ENCODE data around the gene KCNQ1. TPM values are rescaled to one million over a fixed set of nuclear protein-coding genes. Genes with fewer than 3 reads are reported as not detected.
A peak's percentile ranks its signal among the peaks of the same experiment; 100 is the strongest.

The KCNQ1 gene
- total RNA-seq, 2 donors from 2014 or later = 4.4 to 25.3 TPM

GRCh38 chr11:2791521-2792380 is 346.9 kb downstream of the KCNQ1 start:
- TF ChIP-seq, protein P1, sequence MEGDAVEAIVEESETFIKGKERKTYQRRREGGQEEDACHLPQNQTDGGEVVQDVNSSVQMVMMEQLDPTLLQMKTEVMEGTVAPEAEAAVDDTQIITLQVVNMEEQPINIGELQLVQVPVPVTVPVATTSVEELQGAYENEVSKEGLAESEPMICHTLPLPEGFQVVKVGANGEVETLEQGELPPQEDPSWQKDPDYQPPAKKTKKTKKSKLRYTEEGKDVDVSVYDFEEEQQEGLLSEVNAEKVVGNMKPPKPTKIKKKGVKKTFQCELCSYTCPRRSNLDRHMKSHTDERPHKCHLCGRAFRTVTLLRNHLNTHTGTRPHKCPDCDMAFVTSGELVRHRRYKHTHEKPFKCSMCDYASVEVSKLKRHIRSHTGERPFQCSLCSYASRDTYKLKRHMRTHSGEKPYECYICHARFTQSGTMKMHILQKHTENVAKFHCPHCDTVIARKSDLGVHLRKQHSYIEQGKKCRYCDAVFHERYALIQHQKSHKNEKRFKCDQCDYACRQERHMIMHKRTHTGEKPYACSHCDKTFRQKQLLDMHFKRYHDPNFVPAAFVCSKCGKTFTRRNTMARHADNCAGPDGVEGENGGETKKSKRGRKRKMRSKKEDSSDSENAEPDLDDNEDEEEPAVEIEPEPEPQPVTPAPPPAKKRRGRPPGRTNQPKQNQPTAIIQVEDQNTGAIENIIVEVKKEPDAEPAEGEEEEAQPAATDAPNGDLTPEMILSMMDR (IDR thresholded peaks at IDR 0.05) = no peak
- ATAC-seq (ENCODE audit: insufficient number of reproducible peaks, low FRiP score, low read depth) (no peak), DNase-seq (ENCODE audit: low spot score) (no peak)
- Histone ChIP-seq H3K36me3 (no peaks in the 10 kb centered on the region), H3K4me1 (ENCODE audit: control insufficient read depth in 1 of 2, low read depth in 2 of 2) (peaks cover 4 to 16% of the 10 kb centered on the region in 2 donors), H3K27ac (no peak overlapping the region), H3K9me3 (no peaks in the 10 kb centered on the region), H3K4me3 (peak overlapping the region; percentile 75), H3K27me3 (replicated peaks; ENCODE audit: insufficient read depth) (no peaks in the 10 kb centered on the region)

- no peaks in the 10 kb centered on the region for H3K36me3 ChIP-seq
- no peak for DNase-seq (ENCODE audit: low spot score)
- no peaks in the 10 kb centered on the region for H3K9me3 ChIP-seq
- TF ChIP-seq, protein P1 (IDR thresholded peaks at IDR 0.05) = no peak
- peak overlapping the region; percentile 75 for H3K4me3 ChIP-seq
- H3K4me1 ChIP-seq (ENCODE audit: control insufficient read depth in 1 of 2, low read depth in 2 of 2) = peaks cover 4 to 16% of the 10 kb centered on the region in 2 donors
- H3K27me3 ChIP-seq (replicated peaks; ENCODE audit: insufficient read depth) = no peaks in the 10 kb centered on the region
- no peak overlapping the region for H3K27ac ChIP-seq
- ATAC-seq (ENCODE audit: insufficient number of reproducible peaks, low FRiP score, low read depth) = no peak
Observed at GRCh38 chr11:2792381-2793250, 347.8 kb downstream of the KCNQ1 start.

- H3K9me3 ChIP-seq = no peaks in the 10 kb centered on the region
- no peak for ATAC-seq (ENCODE audit: insufficient number of reproducible peaks, low FRiP score, low read depth)
- H3K4me1 ChIP-seq (ENCODE audit: control insufficient read depth in 1 of 2, low read depth in 2 of 2) = peaks cover 4 to 14% of the 10 kb centered on the region in 2 donors
- H3K27me3 ChIP-seq (replicated peaks; ENCODE audit: insufficient read depth) = no peaks in the 10 kb centered on the region
- TF ChIP-seq, protein P1 (IDR thresholded peaks at IDR 0.05) = no peak
- H3K4me3 ChIP-seq = no peak overlapping the region
- H3K36me3 ChIP-seq = no peaks in the 10 kb centered on the region
- DNase-seq (ENCODE audit: low spot score) = no peak
- H3K27ac ChIP-seq = no peak overlapping the region
Observed at GRCh38 chr11:2793701-2794045, 348.9 kb downstream of the KCNQ1 start.

GRCh38 chr11:2794046-2794967 is 349.5 kb downstream of the KCNQ1 start:
- DNase-seq (ENCODE audit: low spot score) = no peak
- Histone ChIP-seq H3K4me3 (no peak overlapping the region), H3K27ac (no peak overlapping the region), H3K4me1 (ENCODE audit: control insufficient read depth in 1 of 2, low read depth in 2 of 2) (peaks cover 4 to 10% of the 10 kb centered on the region in 2 donors), H3K36me3 (no peaks in the 10 kb centered on the region), H3K9me3 (no peaks in the 10 kb centered on the region), H3K27me3 (replicated peaks; ENCODE audit: insufficient read depth) (no peaks in the 10 kb centered on the region)
- no peak for ATAC-seq (ENCODE audit: insufficient number of reproducible peaks, low FRiP score, low read depth)
- TF ChIP-seq, protein P1 (IDR thresholded peaks at IDR 0.05) = no peak
